ENCODE data around the gene CDH23. TPM values are rescaled to one million over a fixed set of nuclear protein-coding genes. Genes with fewer than 3 reads are reported as not detected.

The CDH23 gene
- total RNA-seq, 2 donors from 2014 or later, result 3.9 to 74.8 TPM

DNA sequence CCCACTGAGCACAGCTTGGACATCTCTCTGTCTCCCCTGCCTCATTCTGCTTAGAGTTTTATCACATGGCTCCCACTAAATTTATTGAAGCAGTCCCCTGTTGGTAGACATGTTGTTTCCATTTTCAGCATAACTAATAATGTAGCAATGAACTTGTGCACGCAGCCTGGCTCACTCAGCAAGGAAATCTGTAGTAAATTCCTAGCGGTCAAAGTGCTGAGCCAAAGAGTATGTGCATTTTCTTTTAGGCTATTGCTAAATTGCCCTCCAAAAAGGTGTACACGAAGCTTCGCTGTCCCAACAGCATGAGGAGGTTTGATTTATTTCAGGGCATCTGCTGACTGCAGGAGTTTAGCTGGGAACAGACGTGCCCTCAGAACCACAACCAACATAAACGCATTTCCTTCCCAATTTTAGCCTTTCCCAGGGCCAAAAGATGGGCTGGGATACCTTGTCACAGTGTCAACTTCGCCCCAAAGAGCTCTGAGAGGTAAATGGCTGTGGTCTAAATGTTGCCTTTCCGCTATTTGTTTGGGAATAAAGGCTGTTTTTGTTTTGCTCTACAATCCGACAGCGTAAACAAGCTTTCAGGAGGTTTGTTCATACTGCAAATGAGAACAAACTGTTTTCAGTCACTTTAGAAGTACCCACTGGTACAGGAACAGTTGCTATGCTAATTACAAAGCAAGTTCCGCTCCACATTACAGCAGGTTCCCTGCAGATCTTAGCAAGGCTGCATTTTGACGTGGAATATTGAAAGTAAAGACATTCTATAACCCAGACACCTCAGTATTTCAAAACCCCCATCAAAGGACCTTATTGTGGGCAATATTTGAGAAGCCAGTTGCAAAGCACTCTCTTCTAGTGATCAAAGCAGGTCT, 359.8 kb downstream of the CDH23 start:
- H3K4me3 ChIP-seq, result no peak overlapping the region
- intact Hi-C loops (cut with DNase I), result no loop called here
- H3K27ac ChIP-seq, result peak overlapping the region; percentile 28 to 50
- no peaks in the 10 kb centered on the region for H3K4me1 ChIP-seq (replicated peaks)
- WGBS, result 78% methylated on average over 12 of the region's 12 CpGs
- DNase-seq (ENCODE audit: low spot score), result no peak
- TF ChIP-seq POLR2A (IDR thresholded peaks at IDR 0.05) (no peak), POLR2AphosphoS5 (IDR thresholded peaks at IDR 0.05) (no peak)
- TF ChIP-seq, protein P1, sequence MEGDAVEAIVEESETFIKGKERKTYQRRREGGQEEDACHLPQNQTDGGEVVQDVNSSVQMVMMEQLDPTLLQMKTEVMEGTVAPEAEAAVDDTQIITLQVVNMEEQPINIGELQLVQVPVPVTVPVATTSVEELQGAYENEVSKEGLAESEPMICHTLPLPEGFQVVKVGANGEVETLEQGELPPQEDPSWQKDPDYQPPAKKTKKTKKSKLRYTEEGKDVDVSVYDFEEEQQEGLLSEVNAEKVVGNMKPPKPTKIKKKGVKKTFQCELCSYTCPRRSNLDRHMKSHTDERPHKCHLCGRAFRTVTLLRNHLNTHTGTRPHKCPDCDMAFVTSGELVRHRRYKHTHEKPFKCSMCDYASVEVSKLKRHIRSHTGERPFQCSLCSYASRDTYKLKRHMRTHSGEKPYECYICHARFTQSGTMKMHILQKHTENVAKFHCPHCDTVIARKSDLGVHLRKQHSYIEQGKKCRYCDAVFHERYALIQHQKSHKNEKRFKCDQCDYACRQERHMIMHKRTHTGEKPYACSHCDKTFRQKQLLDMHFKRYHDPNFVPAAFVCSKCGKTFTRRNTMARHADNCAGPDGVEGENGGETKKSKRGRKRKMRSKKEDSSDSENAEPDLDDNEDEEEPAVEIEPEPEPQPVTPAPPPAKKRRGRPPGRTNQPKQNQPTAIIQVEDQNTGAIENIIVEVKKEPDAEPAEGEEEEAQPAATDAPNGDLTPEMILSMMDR (IDR thresholded peaks at IDR 0.05), result no peak
- H3K27me3 ChIP-seq (replicated peaks; ENCODE audit: insufficient read depth), result no peaks in the 10 kb centered on the region
- H3K36me3 ChIP-seq, result no peaks in the 10 kb centered on the region
- H3K9me3 ChIP-seq, result no peaks in the 10 kb centered on the region

DNA sequence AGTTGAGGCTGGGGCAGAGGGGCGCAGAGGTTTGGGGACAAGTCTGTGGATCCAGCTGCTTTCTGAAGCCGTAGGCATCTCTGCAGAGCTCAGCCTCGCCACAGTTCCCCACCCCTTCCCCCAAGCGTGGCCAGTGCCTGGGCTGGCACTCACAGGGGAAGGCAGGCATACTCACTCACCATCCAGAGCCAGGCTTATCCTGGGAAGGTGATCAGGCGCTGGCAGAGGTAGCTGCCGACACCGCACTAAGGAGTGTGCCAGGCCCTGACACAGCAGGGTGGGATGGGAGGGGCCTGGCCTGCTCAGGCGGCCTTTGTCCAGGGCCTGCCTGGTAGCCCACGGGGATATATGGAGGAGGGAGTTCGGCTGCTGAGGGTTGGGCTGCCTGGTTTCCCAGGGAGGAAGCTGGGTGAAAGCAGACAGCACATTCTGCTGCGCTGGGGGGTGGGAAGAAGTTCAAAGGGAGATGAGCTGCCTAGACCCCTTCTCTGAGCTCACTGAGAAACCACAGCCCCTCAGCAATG, 360.7 kb downstream of the CDH23 start:
- TF ChIP-seq POLR2A (IDR thresholded peaks at IDR 0.05) (no peak), POLR2AphosphoS5 (IDR thresholded peaks at IDR 0.05) (no peak)
- TF ChIP-seq, protein P1 (IDR thresholded peaks at IDR 0.05), result no peak
- H3K36me3 ChIP-seq, result no peaks in the 10 kb centered on the region
- no peaks in the 10 kb centered on the region for H3K9me3 ChIP-seq
- no peak overlapping the region for H3K4me3 ChIP-seq
- peak overlapping the region; percentile 28 to 50 for H3K27ac ChIP-seq
- H3K27me3 ChIP-seq (replicated peaks; ENCODE audit: insufficient read depth), result no peaks in the 10 kb centered on the region
- H3K4me1 ChIP-seq (replicated peaks), result no peaks in the 10 kb centered on the region
- intact Hi-C loops (cut with DNase I), result no loop called here
- 32% methylated on average over 7 of the region's 11 CpGs for WGBS
- DNase-seq (ENCODE audit: low spot score), result no peak

DNA sequence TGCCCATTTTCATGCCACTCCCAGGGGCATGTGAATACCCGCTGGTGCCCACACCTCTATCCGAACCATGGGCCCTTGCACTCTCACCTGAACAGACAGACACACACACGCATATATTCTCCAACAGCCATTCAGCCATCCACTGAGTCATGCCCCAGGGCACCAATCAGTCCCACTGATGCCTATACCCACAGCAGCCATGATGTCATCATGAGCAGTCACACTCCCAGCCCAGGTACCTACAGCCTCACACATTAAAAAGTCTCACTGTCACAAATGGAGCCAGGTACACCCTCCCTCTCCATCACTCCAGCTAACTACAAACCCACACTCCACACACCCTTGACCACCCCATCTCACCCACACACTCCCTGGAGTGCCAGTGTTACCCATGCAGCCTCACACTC, 364.4 kb downstream of the CDH23 start:
- DNase-seq (ENCODE audit: low spot score), result no peak
- Histone ChIP-seq H3K4me1 (replicated peaks) (no peaks in the 10 kb centered on the region), H3K27me3 (replicated peaks; ENCODE audit: insufficient read depth) (no peaks in the 10 kb centered on the region), H3K4me3 (no peak overlapping the region), H3K36me3 (no peaks in the 10 kb centered on the region), H3K9me3 (no peaks in the 10 kb centered on the region), H3K27ac (no peak overlapping the region)
- intact Hi-C loops (cut with DNase I), result no loop called here
- whole genome bisulfite sequencing, result 89% methylated on average over 3 of the region's 3 CpGs
- TF ChIP-seq, protein P1 (IDR thresholded peaks at IDR 0.05), result no peak
- no peak for TF ChIP-seq POLR2A (IDR thresholded peaks at IDR 0.05)
- TF ChIP-seq POLR2AphosphoS5 (IDR thresholded peaks at IDR 0.05), result no peak

DNA sequence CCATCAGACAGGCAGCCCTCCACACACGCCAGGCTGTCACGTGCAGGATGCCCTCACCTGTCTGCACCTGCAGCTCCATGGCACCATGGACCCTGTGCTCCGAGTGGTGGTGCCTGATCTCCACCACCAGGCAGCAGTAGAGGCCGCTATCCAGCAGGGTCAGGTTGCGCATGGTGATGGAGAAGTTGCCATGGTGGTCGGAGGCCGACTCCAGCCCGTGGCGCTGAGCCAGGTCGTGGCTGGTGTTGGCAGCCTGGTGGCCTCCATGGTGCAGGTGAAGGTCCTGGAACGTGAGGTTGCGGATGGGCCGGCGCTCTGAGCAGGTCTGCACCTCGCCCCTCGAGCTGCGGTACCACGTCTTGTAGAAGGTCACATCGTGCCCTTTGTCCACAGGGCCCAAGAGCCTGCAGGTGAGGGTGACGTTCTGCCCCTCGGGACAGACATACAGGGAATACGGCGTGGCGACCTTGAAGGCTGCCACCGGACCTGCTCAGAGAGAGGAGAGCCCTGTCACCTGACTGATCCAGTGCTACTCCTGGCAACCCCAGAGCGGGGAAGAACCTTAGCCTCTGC, 364.9 kb downstream of the CDH23 start:
- TF ChIP-seq, protein P1 (IDR thresholded peaks at IDR 0.05), result no peak
- TF ChIP-seq POLR2A (IDR thresholded peaks at IDR 0.05) (no peak), POLR2AphosphoS5 (IDR thresholded peaks at IDR 0.05) (no peak)
- intact Hi-C loops (cut with DNase I), result no loop called here
- Histone ChIP-seq H3K27me3 (replicated peaks; ENCODE audit: insufficient read depth) (no peaks in the 10 kb centered on the region), H3K36me3 (no peaks in the 10 kb centered on the region), H3K4me3 (no peak overlapping the region), H3K9me3 (no peaks in the 10 kb centered on the region), H3K4me1 (replicated peaks) (no peaks in the 10 kb centered on the region), H3K27ac (no peak overlapping the region)
- 92% methylated on average over 26 of the region's 26 CpGs for WGBS
- DNase-seq (ENCODE audit: low spot score), result no peak
